GM21423 (cell line): ENCODE measurements around the gene TOR4A.
"Not testable (repeated sequence)": the region's sequence is repeated elsewhere in the genome, so short reads cannot be mapped to it uniquely, and the experiment has no call there.

Experiments
- ATAC-seq: cut with Tn5 transposase; IDR thresholded peaks from one replicate; pipeline ENCODE4 v1.9.1; 2021; ENCODE audit warnings: mild to moderate bottlenecking, moderate library complexity; ENCODE audit not compliant: unreplicated experiment

TOR4A gene

DNA sequence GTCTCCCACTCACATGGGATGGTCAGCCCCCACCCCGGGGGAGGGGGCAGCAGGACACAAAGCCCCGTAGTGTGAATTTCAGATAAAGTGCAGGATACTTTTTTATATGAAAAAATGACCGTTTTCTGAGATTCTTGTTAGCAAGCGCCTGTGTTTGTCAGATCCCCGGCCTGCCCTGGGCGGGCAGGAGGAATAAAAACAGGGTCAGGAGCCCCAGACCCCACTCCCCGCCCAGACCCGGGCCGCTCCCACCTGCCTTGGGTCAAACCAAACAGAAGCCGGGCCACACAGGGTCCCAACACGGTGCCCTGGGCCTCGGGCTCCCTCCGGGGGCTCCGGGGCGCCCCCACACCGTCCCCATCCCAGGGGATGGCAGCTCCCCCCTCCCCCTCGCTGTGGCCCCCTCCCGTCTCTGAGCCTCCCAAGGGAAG, 38.1 kb downstream of the TOR4A start:
- no peak for ATAC-seq

DNA sequence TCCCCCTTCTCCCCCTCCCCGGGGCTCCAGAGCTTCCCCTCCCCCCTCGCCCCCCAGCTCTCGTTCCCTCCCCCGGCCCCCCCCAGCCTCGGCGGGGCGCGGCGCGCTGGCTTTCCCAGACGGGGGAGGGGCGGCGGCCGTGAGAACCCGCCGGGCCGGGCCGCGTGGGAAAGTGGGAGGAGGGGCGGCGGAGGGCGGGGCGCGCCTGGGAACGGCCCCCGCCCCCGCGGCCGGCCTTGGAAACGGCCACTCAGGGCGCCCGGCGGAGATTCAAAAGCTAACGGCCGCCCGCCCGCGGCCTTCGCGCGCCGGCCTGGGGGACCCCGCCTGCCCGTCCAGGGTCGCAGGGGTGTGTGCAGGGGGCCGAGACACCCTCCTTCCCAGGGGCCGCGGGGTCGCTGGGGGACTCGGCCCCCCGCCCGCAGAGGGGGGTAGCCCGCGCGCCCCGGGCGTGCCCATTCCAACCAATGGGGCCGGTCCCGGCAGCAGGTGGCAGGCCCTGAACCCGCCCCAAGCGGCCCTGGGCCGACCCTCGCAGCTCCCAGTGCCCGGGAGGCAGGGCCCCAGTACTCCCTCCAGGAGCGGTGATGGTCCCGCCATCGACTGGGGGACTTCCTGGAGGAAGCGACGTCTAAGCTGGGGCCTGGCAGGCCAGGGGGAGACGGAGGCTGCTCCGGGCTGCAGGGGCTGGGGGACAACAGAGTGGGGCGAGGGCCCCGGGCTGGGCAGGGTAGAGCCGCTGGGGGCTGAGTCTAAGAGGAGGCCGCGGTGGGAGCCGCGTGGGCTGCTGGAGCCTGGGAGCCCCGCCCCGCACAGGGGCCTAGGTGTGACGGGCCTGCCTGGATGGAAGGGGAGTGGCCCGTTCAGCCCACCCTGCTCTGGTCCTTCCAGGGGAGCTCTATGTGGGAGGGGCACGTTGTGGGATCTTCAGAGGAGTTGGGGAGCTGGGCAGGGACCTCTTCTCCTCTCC, 38.8 kb downstream of the TOR4A start:
- no peak for ATAC-seq

GRCh38 chr9:137317021-137317717, 39.6 kb downstream of the TOR4A start:
- ATAC-seq, result no peak

DNA sequence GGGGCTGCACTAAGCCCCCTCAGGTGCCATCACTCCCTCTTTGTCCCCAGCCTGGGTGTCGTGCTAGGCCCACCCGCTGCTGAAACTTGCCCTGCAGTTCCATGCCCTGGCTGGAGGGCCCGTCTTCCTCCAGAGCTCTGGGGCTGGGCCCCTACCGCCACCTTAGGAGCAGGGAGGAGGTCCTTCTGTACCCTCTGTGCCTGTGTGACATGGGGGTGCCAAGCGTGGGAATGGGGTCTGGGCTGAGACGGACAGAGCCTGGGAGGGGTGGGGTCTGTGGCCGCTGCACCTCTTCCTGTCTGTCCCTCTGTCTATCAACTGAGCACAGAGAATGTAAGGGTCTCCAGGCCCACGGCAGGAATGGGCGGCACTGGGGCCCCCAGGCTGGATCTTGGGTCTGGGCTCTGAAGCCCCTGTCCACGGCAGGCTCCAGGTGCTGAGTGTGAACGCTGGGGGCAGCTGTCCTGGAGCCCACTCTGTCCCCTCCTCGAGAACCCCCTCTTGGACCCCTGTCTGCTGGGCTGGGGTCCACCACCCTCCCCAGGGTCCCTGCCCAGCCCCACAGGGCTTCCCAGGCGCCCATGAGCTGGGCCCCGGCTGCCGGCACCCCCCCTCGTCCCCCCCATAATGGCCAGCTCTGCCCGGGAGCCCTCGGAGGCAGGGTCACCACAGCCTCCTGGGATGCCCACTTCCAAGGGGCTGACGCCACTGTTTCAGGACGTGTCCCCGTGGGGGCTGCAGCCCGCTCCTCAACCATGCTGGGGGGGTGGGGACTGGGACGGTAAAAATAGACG, 40.4 kb downstream of the TOR4A start:
- ATAC-seq, result no peak

- ATAC-seq, result no peak
Observed at GRCh38 chr9:137318602-137319001, 41.1 kb downstream of the TOR4A start.

GRCh38 chr9:137319011-137319738, 41.6 kb downstream of the TOR4A start:
- ATAC-seq, result no peak

DNA sequence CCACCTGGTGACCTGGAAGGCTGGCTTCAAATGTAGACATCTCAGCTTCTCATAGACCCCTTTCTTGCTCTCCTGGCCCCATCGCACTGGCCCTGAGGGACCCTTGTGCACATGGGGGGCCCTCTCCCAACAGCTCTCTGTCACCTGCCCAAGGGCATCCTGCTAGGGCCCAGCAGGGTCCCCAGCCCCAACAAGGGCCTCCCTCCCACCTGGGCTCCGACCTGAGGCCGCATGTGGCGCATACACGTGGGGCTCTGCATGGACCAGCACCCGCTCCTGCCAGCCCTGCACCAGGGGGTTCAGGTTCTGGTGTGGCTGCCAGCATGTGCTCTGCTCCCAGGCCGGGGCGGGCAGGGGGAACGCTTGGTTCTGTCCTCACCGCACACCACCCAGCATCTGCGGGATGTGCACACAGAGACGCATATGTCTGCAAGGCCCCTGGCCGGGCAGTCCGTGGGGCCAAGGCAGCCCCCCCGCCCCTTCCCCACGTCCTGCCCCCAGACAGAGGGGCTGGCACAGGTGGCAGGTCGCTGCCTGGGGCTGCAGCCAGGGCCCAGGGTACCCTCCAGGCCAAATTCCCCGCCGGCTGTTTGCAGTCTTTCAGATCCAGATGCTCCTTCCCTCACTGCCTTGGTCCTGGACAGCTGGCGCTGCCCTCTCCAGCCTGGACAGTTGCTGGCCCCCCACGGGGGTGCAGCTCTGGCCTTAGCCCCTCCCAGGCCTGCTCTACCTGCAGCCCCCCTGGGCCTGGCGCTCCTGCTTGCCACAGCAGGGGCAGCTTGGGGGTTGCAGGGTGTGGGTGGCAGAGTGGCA, 42.4 kb downstream of the TOR4A start:
- no peak for ATAC-seq

DNA sequence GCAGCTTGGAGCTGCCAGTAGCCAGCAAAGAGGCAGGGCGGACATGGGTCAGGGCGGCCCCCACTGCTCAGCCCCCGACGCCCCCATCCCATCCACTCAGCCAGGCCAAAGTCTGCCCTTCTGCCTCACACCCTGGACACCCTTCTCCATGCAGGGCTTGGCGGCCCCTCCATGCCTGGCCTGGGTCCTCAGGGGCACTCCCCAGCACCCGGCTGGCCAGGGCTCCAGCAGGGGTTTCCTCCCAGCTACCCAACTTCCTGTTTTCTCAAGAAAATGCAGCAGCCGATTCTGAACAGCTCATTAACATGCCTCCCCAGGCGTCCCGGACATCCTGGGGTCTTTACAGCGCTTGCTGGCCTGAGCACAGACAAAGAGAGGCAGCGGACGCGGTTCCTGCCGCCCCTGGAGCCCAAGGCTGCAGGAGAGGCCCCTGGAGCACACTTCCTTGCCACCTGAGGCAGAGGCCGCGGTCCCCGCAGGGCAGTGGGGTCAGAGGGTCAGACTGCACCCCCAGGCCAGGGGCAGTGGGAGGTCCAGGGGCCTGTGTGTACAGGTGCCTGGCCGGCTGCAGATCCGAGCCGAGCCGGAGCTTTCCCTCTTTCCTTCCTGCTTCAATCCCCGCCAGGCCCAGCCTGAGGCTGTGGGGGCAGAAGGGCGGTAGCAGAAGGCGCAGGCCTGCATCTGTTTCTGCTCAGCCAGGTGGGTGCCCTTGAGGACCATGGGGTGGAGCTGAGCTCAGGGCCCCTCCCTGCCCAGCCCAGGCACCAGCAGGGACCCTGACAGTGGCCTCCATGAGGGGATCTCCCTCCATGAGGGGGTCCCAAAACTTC, 43.2 kb downstream of the TOR4A start:
- ATAC-seq, result no peak

DNA sequence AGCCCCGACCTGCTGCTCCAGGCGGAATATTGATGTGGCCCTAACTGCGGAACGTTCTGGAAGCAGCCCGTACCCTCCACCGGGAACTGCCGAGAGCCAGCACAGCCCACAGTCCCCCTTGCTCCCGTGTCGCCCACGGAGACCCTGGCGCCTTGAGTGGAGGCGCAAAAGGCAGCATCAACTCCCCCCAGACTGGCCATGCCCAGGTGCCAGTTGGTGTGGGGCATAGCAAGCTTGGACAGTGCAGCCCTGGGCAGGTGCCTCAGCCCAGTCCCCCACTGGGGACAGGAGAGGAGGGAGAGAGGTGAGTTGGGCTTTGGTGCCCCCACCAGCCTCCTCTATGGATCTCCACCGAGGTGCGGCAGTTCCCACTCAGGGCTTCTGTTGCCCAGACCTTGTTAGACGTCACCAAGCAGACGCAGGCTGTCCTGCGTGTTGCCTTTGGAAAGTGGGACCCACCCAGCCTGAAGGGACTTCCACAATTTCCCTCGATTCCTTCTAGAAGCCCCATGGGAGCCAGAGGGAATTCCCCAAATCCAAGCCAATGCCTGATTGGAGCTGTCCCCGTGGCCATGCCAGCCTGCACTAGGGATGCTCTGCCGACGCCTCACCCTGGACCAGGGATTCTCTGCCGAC, 44.3 kb downstream of the TOR4A start:
- ATAC-seq, result no peak

DNA sequence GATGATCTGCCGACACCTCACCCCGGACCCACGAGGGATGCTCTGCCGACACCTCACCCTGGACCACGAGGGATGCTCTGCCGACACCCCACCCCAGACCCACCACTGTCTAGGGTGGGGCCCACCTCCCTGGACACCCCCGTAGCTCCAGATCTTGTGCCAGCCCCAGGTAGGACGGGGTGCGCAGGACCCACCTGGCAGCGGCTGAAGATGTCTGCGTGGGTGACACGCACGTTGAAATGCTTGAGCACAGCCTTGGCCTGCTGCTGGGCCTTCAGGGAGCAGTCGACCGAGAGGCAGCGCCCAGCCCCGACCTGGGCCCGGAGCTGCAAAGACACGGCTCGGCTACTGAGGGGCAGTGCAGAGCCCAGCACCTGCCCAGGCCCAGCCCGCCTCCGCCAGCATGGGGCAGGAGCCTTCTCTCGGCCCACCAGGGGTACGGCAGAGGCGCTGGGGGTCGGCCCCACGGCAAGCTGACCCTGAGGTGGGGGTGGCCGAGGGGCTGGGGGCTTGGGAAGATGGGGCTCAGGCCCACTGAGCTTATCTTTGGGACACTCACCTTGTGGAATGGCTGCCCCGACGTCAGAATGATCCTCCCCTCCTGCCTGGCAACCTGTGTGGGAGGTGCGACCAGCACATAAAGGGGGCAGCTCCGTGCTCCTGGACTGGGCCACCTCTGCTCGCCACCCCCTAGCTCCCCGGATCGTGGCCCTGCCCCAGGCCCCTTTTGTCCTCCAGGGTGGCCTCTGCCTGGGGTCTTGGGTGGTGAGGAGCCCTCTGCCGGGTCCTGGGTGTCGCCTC, 46.2 kb downstream of the TOR4A start:
- ATAC-seq, result no peak

DNA sequence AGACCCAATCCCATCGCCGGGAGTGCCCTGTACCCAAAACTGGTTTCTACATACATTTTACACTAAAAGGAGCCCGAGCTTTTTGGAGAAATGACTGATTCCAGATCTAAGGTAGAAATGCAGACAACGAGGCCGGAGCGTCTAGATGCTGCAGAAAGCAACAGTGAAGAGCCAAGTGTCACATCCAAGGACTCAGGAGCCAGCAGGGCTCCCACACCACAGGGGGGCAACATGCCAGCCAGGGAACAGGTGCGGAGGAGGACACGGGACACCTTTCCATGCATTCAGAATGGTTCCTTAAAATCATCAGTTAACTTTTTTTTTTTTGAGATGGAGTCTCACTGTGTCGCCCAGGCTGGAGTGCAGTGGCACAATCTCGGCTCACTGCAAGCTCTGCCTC, 47.6 kb downstream of the TOR4A start:
- ATAC-seq, result no peak

DNA sequence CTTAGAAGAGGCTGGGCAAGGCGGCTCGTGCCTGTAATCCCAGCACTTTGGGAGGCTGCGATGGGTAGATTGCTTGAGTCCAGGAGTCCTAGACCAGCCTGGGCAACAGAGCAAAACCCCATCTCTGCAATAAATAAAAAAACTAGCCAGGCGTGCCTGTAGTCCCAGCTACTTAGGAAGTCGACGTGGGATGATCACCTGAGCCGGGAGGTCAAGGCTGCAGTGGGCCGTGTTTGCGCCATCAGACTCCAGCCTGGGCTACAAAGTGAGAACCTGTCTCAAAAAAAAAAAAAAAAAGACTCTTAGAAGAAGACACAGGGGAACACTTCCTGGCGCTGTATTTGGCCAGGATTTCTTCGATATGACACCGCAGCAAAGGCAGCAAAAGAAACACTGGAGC, 48.3 kb downstream of the TOR4A start:
- ATAC-seq, result no peak

DNA sequence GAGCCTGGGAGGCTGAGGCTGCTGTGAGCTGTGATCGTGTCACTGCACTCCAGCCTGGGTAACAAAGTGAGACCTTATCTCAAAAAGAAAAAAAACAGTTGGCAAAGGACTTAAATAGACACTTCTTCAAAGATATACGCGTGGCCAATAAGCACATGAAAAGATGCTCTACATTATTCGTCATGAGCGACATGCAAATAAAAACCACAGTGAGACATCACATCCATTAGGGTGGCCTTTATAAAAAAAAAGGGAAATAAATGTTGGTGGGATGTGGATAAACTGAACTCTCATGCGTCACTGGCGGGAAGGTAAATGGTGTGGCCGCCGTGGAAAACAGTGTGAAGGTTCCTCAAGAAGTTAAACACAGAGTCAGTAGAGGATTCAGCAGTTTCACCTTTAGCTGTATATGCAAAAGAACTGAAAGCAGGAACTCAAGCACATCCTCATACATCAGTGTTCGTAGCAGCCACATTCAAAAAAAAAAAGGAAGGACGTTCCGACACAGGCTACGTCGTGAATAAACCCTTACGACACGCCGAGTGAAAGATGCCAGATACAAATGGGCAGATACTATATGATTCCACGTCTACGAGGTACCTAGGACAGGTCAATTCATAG, 49.0 kb downstream of the TOR4A start:
- ATAC-seq, result peak; percentile 70

GRCh38 chr9:137327641-137328550, 50.4 kb downstream of the TOR4A start:
- ATAC-seq, result not testable (repeated sequence)

DNA sequence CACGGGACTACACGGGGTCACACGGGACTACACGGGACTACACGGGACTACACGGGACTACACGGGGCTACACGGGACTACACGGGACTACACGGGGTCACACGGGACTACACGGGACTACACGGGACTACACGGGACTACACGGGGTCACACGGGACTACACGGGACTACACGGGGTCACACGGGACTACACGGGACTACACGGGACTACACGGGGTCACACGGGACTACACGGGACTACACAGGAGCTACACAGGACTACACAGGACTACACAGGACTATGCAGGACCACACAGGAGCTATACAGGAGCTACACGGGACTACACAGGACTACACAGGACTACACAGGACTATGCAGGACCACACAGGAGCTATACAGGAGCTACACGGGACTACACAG, 52.1 kb downstream of the TOR4A start:
- ATAC-seq, result not testable (repeated sequence)

DNA sequence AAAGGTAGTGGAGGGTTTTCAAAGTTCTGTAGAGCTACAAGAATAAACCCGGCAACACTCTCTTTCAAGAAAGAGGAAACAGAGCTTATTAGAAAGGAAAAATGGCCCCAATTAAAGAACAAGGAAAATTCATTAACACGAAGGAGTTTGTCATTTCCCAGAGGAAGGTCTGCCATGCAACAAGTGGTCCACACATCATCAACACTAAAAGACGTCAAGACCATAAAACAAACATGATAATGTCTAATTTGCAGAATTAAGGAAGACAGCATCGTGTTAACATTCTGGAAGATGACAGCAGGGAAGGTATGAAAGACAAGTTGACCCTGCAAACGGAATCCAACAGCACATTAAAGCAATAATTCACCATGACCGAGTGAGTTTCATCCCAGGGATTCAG, 53.2 kb downstream of the TOR4A start:
- no peak for ATAC-seq
